Measurements from ENCODE around the gene AKR7A3.

Gene AKR7A3

DNA sequence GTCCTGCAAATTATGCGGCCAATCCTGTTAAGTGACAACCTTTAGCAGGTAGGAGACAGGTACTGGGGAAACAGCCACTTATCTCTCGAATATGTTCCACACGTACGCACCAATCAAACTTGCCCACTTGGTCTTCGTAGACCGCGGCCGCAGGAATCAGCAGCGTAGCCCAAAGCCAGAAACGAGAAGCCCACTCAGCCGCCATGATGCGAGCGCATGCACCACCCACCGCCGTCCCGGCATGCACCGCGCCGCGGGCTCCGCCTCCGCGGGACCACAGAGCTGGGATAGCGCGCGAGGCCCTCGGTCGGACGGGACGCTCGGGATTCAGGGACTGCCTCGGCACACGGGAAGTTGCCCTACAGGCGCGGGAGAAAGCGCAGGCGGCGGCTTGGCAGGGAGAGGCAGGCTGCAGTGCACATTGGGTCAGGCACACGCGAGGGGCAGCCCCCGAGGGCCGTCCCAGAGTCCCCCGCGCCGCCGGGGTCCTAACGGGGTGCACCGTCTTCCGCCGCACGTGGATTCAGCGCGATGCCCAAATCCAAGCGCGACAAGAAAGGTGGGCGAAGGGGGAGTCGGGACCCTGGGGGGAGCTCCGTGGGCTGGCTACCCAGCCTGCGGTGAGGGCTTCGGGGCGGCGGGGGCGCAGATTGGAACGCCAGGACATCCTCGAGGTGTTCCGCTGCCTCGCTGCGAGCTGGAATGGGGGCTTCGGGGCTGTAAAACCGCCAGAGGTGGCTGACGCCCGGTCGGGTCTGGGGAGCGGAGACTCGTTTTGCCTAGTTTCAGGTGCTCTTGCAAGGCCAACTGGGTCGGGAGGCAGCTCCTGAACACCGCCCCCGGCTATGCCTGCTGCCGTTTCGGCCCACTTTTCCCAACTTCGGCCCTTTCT, 37.0 kb downstream of the AKR7A3 start, which contains the start of the genes EMC1 and MRTO4:
Gene EMC1 (minus strand): TSS at position 220 of the 892 bp plus-strand sequence. CDS start 15 bp downstream, at position 205.
Gene MRTO4 (plus strand): TSS at position 501 of the 892 bp plus-strand sequence. CDS start 31 bp downstream, at position 532.
- peak; percentile 82 for DNase-seq (ENCODE audit: low read depth)

DNA sequence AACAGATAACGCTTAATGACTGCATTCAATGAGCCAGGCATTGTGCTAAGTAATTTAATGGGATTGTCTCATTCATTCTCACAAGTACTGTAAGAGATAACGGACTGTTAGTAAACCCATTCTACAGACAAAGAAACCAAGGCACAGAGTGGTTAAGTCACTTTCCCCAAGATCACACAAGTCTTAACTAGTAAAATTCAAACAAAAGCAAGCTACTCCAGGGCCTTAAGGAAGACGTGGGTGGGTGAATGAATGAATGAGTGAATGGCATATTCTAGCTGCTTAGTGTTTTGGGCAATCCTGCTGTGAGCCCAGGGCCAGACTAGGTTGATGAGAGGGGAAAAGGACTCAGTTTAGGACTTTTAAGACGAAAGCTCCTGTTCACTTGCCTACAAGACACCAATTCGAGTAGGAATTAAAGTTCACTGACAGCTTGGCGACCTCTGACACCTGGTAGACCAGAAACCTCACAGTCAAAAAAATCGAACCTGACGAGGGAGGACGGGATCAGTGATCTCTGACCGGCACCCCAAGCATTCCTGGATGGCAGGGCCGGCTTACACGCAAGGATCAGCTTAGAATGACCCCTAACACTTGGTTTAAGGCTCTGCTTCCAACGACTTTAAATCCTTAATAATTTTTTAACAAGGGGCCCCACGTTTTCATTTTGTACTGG, 37.8 kb downstream of the AKR7A3 start:
- DNase-seq (ENCODE audit: low read depth), result peak; percentile 4

DNA sequence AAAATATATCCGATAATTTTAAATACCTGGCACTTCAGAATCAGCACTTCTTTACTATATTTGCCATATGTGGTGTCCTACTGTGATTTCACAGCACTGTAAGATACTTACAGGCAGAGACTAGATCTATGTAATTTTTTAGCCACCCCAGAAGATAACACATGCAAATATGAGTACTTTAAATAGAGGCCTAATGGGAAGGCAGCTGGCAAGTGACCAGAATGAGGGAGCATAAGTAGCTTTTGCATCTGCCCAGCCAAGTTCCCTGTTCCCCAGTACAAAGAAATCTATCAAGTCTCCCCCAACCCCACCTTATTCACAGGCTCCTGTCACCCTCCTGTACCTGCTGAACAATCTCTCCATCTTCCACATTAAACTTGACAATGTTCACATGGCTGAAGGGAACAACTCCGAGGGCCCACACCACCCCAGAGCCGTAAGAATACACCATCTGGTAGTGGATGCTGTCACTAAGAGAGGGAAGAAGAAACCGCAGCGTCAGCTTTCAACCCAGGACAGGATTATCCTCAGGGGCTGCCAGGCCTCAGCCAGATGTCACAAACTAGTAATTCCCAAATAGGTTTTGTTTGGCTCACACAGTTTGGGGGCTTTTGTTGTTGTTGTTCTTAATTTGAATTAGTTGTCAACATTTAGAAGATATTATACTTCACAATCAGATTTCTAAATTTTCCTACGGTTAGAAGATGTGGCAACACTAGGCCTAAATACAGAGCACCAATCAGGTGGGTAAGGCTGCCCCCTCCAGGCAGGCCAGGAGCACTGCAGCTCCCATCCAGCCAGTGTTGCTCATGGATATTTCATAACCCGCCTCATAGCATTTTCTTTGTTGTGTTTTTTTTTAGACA, 47.7 kb downstream of the AKR7A3 start:
- DNase-seq (ENCODE audit: low read depth), result peak; percentile 67

DNA sequence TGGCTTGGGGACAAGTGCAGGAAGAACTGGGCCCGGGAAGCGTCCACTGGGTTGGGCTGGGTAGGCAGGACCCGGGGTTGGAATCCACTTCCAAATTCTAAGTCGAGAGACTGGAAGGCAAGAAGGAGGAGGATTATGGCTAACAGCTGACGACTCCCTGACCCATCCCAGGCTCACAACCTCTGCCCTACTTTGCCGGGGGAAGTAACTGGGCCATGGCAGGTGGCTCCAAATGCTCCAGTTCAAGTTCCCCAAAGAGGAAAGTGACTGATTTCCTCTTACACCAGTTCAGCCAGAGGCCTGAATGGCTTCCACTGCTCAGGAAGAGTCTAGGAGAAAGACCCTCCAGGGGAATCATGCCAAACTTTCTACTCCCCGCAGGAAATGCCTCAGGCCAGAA, 48.7 kb downstream of the AKR7A3 start:
- DNase-seq (ENCODE audit: low read depth), result no peak

DNA sequence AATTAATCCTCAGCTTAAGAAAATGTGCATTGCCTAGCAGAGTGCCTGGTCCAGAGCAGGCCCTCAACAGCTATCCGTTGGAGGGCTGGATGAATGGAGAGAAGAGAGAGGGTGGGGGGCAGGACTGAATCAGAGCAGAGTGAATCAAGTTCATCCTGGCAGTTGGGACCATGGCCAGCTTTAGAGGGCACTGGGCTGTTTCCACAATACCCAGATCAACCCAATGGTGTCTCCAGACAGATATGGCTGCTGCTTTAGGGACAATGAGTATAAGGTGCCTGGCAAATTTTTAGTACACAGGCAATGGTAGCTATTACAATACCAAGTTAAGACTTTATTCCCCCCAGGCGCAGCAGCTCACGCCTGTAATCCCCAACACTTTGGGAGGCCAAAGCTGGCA, 54.3 kb downstream of the AKR7A3 start:
- no peak for DNase-seq (ENCODE audit: low read depth)
